H1 (cell line): Measurements from ENCODE around the gene KLK8. TPM values are rescaled to one million over a fixed set of nuclear protein-coding genes. Genes with fewer than 3 reads are reported as not detected.

Source experiments
- EGR1 ChIP-seq: IDR thresholded peaks from 2 replicates; pipeline ENCODE4 v1.6.1; 2011; ENCODE audit warnings: low read depth, low read length, borderline replicate concordance
- polyA plus RNA-seq, 7 experiments: library from polyadenylated mRNA; depleted of rRNA in 3 of 7; stranded (reverse) in 5 of 7; unstranded in 2 of 7; fragments of >200 nt in 5 of 7; fragments of 200-250 nt in 2 of 7; gene quantifications; 1 replicate in 5 of 7; 2 replicates in 1 of 7; 4 replicates in 1 of 7; pipeline versions ENCODE4 v1.2.1 to v1.2.3, GENCODE V29; 2011 to 2013; ENCODE audit warnings: missing spikeins in 2 of 7, mixed read lengths in 2 of 7
- total RNA-seq: library from RNA; stranded (reverse); fragmentation: NEBNext Ultra II Directional; extraction: Animal tissue kit (Norgen Biotek cat#: 25700); gene quantifications from 2 replicates; pipeline ENCODE4 v1.2.1, GENCODE V29; 2021
- TF ChIP-seq, protein P1 (sequence below): fragments of 300-600 bp; sonication (generic); IDR thresholded peaks from 2 replicates; pipeline ENCODE4 v1.7.1; 2012; ENCODE audit warnings: low read length, moderate library complexity, mild to moderate bottlenecking, inconsistent platforms; ENCODE audit not compliant: insufficient replicate concordance

Gene KLK8
- total and polyA plus RNA-seq, 2 of the 8 experiments (the other 6 are each of a cell fraction or from before 2014, with no cell fraction given): 2.9 to 3.6 TPM

- TF ChIP-seq, protein P1, sequence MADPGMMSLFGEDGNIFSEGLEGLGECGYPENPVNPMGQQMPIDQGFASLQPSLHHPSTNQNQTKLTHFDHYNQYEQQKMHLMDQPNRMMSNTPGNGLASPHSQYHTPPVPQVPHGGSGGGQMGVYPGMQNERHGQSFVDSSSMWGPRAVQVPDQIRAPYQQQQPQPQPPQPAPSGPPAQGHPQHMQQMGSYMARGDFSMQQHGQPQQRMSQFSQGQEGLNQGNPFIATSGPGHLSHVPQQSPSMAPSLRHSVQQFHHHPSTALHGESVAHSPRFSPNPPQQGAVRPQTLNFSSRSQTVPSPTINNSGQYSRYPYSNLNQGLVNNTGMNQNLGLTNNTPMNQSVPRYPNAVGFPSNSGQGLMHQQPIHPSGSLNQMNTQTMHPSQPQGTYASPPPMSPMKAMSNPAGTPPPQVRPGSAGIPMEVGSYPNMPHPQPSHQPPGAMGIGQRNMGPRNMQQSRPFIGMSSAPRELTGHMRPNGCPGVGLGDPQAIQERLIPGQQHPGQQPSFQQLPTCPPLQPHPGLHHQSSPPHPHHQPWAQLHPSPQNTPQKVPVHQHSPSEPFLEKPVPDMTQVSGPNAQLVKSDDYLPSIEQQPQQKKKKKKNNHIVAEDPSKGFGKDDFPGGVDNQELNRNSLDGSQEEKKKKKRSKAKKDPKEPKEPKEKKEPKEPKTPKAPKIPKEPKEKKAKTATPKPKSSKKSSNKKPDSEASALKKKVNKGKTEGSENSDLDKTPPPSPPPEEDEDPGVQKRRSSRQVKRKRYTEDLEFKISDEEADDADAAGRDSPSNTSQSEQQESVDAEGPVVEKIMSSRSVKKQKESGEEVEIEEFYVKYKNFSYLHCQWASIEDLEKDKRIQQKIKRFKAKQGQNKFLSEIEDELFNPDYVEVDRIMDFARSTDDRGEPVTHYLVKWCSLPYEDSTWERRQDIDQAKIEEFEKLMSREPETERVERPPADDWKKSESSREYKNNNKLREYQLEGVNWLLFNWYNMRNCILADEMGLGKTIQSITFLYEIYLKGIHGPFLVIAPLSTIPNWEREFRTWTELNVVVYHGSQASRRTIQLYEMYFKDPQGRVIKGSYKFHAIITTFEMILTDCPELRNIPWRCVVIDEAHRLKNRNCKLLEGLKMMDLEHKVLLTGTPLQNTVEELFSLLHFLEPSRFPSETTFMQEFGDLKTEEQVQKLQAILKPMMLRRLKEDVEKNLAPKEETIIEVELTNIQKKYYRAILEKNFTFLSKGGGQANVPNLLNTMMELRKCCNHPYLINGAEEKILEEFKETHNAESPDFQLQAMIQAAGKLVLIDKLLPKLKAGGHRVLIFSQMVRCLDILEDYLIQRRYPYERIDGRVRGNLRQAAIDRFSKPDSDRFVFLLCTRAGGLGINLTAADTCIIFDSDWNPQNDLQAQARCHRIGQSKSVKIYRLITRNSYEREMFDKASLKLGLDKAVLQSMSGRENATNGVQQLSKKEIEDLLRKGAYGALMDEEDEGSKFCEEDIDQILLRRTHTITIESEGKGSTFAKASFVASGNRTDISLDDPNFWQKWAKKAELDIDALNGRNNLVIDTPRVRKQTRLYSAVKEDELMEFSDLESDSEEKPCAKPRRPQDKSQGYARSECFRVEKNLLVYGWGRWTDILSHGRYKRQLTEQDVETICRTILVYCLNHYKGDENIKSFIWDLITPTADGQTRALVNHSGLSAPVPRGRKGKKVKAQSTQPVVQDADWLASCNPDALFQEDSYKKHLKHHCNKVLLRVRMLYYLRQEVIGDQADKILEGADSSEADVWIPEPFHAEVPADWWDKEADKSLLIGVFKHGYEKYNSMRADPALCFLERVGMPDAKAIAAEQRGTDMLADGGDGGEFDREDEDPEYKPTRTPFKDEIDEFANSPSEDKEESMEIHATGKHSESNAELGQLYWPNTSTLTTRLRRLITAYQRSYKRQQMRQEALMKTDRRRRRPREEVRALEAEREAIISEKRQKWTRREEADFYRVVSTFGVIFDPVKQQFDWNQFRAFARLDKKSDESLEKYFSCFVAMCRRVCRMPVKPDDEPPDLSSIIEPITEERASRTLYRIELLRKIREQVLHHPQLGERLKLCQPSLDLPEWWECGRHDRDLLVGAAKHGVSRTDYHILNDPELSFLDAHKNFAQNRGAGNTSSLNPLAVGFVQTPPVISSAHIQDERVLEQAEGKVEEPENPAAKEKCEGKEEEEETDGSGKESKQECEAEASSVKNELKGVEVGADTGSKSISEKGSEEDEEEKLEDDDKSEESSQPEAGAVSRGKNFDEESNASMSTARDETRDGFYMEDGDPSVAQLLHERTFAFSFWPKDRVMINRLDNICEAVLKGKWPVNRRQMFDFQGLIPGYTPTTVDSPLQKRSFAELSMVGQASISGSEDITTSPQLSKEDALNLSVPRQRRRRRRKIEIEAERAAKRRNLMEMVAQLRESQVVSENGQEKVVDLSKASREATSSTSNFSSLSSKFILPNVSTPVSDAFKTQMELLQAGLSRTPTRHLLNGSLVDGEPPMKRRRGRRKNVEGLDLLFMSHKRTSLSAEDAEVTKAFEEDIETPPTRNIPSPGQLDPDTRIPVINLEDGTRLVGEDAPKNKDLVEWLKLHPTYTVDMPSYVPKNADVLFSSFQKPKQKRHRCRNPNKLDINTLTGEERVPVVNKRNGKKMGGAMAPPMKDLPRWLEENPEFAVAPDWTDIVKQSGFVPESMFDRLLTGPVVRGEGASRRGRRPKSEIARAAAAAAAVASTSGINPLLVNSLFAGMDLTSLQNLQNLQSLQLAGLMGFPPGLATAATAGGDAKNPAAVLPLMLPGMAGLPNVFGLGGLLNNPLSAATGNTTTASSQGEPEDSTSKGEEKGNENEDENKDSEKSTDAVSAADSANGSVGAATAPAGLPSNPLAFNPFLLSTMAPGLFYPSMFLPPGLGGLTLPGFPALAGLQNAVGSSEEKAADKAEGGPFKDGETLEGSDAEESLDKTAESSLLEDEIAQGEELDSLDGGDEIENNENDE: no peak
- TF ChIP-seq EGR1: no peak
Measured at GRCh38 chr19:50967929-50968715, 33.3 kb downstream of the KLK8 start (continued).
